Measurements from ENCODE around the gene GRID1. TPM values are rescaled to one million over a fixed set of nuclear protein-coding genes. Genes with fewer than 3 reads are reported as not detected.
A peak's percentile ranks its signal among the peaks of the same experiment; 100 is the strongest.

The GRID1 gene
- total RNA-seq, 1 donor from 2014 or later: 7.1 TPM

DNA sequence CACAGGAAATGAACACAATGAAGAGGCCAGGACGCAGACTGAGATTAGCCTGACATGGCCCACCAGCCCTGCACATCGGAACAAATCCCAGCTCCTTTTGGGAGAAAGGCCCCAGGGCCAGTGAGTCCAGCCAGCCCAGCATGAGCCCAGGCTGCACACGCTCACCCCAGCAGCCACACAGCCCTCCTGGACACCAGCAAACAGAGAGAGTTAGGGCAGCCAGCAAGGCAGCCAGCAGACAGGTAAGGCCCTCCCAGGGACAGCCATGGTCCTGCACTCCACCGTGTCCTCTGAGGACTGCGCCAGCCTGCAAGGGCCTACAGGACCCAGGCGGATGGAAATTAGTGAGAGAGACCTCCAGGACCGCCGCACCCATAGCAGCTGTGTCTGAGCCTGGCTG lies 8.1 kb upstream of the GRID1 start:
- intact Hi-C loops (cut with DNase I): no loop called here
- peak in 1 of 2 donors; percentile 74 for DNase-seq (ENCODE audit: extremely low spot score in 2 of 2)
- H3K4me3 ChIP-seq: no peak overlapping the region
- no peak overlapping the region for H3K27ac ChIP-seq
- H3K4me1 ChIP-seq: peaks cover 7% of the 10 kb centered on the region
- TF ChIP-seq, protein P1, sequence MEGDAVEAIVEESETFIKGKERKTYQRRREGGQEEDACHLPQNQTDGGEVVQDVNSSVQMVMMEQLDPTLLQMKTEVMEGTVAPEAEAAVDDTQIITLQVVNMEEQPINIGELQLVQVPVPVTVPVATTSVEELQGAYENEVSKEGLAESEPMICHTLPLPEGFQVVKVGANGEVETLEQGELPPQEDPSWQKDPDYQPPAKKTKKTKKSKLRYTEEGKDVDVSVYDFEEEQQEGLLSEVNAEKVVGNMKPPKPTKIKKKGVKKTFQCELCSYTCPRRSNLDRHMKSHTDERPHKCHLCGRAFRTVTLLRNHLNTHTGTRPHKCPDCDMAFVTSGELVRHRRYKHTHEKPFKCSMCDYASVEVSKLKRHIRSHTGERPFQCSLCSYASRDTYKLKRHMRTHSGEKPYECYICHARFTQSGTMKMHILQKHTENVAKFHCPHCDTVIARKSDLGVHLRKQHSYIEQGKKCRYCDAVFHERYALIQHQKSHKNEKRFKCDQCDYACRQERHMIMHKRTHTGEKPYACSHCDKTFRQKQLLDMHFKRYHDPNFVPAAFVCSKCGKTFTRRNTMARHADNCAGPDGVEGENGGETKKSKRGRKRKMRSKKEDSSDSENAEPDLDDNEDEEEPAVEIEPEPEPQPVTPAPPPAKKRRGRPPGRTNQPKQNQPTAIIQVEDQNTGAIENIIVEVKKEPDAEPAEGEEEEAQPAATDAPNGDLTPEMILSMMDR (IDR thresholded peaks at IDR 0.05): no peak
- TF ChIP-seq POLR2A (IDR thresholded peaks at IDR 0.05) (no peak), POLR2AphosphoS5 (IDR thresholded peaks at IDR 0.05; ENCODE audit: insufficient read depth in 1 of 2, low read depth in 1 of 2) (no peak)
- no peaks in the 10 kb centered on the region for H3K36me3 ChIP-seq
- no peaks in the 10 kb centered on the region for H3K9me3 ChIP-seq
- H3K27me3 ChIP-seq: no peaks in the 10 kb centered on the region

DNA sequence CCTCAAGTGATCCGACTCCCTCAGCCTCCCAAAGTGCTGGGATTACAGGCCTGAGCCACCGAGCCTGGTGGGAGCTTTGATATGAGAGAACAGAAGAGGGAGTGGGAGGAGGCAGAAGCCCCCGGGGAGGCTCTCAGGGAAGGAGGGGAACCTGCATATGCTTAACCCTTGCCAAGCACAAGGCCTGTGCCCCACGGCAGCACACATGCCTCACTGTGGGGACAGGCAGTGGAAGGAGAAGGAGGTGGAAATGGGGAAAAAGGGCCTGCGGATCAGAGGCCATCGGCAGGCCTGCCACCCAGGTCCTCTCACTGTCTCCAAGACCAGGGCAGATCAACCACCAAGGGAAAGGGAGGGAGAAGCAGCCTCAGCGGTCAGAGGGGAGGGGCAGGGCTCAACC lies 7.2 kb upstream of the GRID1 start:
- peaks cover 7% of the 10 kb centered on the region for H3K4me1 ChIP-seq
- H3K27ac ChIP-seq: no peak overlapping the region
- H3K27me3 ChIP-seq: no peaks in the 10 kb centered on the region
- no peak overlapping the region for H3K4me3 ChIP-seq
- H3K36me3 ChIP-seq: no peaks in the 10 kb centered on the region
- TF ChIP-seq, protein P1 (IDR thresholded peaks at IDR 0.05): no peak
- TF ChIP-seq POLR2A (IDR thresholded peaks at IDR 0.05): no peak
- no peak for TF ChIP-seq POLR2AphosphoS5 (IDR thresholded peaks at IDR 0.05; ENCODE audit: insufficient read depth in 1 of 2, low read depth in 1 of 2)
- H3K9me3 ChIP-seq: no peaks in the 10 kb centered on the region
- intact Hi-C loops (cut with DNase I): no loop called here
- DNase-seq (ENCODE audit: extremely low spot score in 2 of 2): peak; percentile 52 to 81

DNA sequence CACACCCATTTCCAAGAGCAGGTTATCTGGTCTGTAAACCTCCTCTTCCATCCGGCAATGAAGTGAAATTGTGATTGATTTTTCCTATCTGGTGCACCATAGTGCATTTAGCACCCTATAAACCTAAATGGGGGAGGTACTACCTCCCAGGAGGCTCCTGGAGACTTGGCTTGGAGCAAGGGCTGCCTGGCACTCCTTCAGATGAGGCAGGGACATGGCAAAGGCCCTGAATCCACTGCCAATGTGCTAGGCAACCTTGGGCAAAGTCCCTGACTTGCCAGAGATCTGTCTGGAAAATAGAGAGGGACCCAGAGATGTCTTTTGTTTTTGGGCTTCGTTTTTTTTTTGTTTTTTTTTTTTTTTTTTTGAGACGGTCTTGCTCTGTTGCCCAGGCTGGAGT lies 6.7 kb upstream of the GRID1 start:
- no peak overlapping the region for H3K4me3 ChIP-seq
- peak in 1 of 2 donors; percentile 31 for DNase-seq (ENCODE audit: extremely low spot score in 2 of 2)
- H3K9me3 ChIP-seq: no peaks in the 10 kb centered on the region
- H3K36me3 ChIP-seq: no peaks in the 10 kb centered on the region
- intact Hi-C loops (cut with DNase I): no loop called here
- no peak overlapping the region for H3K27ac ChIP-seq
- TF ChIP-seq POLR2AphosphoS5 (IDR thresholded peaks at IDR 0.05; ENCODE audit: insufficient read depth in 1 of 2, low read depth in 1 of 2): no peak
- TF ChIP-seq POLR2A (IDR thresholded peaks at IDR 0.05): no peak
- TF ChIP-seq, protein P1 (IDR thresholded peaks at IDR 0.05): no peak
- peaks cover 7% of the 10 kb centered on the region for H3K4me1 ChIP-seq
- no peaks in the 10 kb centered on the region for H3K27me3 ChIP-seq

DNA sequence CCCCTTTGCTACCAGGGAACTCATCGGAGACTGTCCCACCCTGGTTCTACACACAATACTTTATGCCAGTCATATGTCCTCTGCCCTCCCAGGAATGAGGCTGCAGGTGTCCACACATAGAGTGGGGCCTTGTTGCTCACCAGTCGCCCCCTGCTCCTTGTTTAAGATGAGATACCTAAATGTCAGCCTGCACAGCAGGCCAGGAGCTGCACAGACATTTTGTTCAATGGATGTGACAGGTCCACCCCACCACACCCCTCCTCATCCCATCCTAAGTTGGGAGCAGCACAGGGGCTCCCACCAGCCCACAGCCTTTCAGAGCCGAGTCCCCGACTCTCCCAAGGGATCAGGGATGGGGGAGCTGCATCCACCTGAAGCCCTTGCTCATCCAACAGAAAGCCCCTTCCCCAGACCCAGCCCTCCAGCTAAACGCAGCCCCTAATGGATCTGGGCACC lies 6.2 kb upstream of the GRID1 start:
- Histone ChIP-seq H3K4me1 (peaks cover 7% of the 10 kb centered on the region), H3K36me3 (no peaks in the 10 kb centered on the region), H3K4me3 (no peak overlapping the region), H3K27me3 (no peaks in the 10 kb centered on the region), H3K27ac (no peak overlapping the region), H3K9me3 (no peaks in the 10 kb centered on the region)
- DNase-seq (ENCODE audit: extremely low spot score in 2 of 2): peak in 1 of 2 donors; percentile 64
- TF ChIP-seq, protein P1 (IDR thresholded peaks at IDR 0.05): no peak
- TF ChIP-seq POLR2A (IDR thresholded peaks at IDR 0.05) (no peak), POLR2AphosphoS5 (IDR thresholded peaks at IDR 0.05; ENCODE audit: insufficient read depth in 1 of 2, low read depth in 1 of 2) (no peak)
- intact Hi-C loops (cut with DNase I): no loop called here

DNA sequence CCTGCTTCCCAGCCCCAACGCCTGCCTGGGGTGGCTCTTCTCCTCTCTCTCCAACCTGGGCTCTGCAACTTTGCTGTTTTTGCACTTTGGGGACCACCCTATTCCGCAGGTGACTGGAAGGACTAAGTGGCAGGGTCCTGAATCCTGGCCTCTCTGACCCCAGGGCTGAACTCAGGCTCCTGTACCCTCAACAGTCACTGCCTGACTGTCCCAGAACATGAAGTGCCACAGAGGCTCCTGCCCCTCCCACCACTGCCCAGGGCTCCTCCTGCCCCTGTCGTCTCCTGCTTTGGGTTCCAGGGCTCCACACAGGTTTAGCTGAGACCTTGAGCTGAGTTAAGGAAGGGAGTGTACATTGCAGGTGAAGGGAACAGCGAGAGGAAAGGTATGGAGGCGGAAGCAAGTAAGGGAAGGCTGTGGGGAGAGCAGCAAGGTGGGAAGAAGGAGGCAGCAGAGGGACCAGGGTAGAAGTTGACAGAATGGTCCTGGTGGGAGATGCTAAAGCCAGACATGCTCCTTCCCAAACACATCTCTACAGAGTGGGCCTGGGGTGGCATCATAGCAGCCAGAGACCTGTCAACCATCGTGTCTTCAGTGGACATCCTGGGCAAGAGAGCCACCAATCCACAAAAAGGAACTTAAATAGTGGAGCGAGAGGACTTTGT lies 5.7 kb upstream of the GRID1 start:
- intact Hi-C loops (cut with DNase I): no loop called here
- H3K4me1 ChIP-seq: peaks cover 12% of the 10 kb centered on the region
- no peak overlapping the region for H3K4me3 ChIP-seq
- no peaks in the 10 kb centered on the region for H3K9me3 ChIP-seq
- TF ChIP-seq POLR2AphosphoS5 (IDR thresholded peaks at IDR 0.05; ENCODE audit: insufficient read depth in 1 of 2, low read depth in 1 of 2) (no peak), POLR2A (IDR thresholded peaks at IDR 0.05) (no peak)
- TF ChIP-seq, protein P1 (IDR thresholded peaks at IDR 0.05): no peak
- DNase-seq (ENCODE audit: extremely low spot score in 2 of 2): peak in 1 of 2 donors; percentile 70
- H3K36me3 ChIP-seq: no peaks in the 10 kb centered on the region
- no peak overlapping the region for H3K27ac ChIP-seq
- no peaks in the 10 kb centered on the region for H3K27me3 ChIP-seq
